Urinary bladder (tissue), 4 donors: ENCODE measurements around the gene HBE1. TPM values are rescaled to one million over a fixed set of nuclear protein-coding genes. Genes with fewer than 3 reads are reported as not detected.
"Not testable (repeated sequence)": the region's sequence is repeated elsewhere in the genome, so short reads cannot be mapped to it uniquely, and the experiment has no call there.

Source experiments
- DNase-seq: peaks from one replicate; pipeline ENCODE4 v3.0.0-alpha.2; 2015; ENCODE audit errors: extremely low spot score
- H3K27ac ChIP-seq: one replicate; pipeline ENCODE4 v1.5.1; 2013; ENCODE audit warnings: low read depth, mild to moderate bottlenecking, moderate library complexity
- H3K36me3 ChIP-seq: one replicate; pipeline ENCODE4 v1.6.1; 2013; ENCODE audit warnings: mild to moderate bottlenecking, moderate library complexity; ENCODE audit not compliant: insufficient read depth
- H3K4me1 ChIP-seq: one replicate; pipeline ENCODE4 v1.6.1; 2013; ENCODE audit warnings: mild to moderate bottlenecking, moderate library complexity; ENCODE audit not compliant: insufficient read depth
- H3K4me3 ChIP-seq: one replicate; pipeline ENCODE4 v1.5.1; 2013; ENCODE audit warnings: low read depth, low read length
- WGBS: extraction: QIAGEN DNeasy Blood & Tissue Kit; methylation state at CpG from one replicate; pipeline ENCODE4 v1.1.7; 2013; 5-methylcytosine and 5-hydroxymethylcytosine counted together
- polyA plus RNA-seq: library from polyadenylated mRNA; stranded (reverse); fragments of 200-250 nt; gene quantifications from one replicate; pipeline ENCODE4 v1.2.3, GENCODE V29; 2013
- total RNA-seq: library from RNA; depleted of rRNA; stranded (reverse); fragments of >200 nt; gene quantifications from one replicate; pipeline ENCODE4 v1.2.3, GENCODE V29; 2014
- donor health status: healthy with polysubstance abuse.
- donor health status: healthy.

HBE1 gene
- total and polyA plus RNA-seq, 2 donors = 0.18 to 3.0 TPM

DNA sequence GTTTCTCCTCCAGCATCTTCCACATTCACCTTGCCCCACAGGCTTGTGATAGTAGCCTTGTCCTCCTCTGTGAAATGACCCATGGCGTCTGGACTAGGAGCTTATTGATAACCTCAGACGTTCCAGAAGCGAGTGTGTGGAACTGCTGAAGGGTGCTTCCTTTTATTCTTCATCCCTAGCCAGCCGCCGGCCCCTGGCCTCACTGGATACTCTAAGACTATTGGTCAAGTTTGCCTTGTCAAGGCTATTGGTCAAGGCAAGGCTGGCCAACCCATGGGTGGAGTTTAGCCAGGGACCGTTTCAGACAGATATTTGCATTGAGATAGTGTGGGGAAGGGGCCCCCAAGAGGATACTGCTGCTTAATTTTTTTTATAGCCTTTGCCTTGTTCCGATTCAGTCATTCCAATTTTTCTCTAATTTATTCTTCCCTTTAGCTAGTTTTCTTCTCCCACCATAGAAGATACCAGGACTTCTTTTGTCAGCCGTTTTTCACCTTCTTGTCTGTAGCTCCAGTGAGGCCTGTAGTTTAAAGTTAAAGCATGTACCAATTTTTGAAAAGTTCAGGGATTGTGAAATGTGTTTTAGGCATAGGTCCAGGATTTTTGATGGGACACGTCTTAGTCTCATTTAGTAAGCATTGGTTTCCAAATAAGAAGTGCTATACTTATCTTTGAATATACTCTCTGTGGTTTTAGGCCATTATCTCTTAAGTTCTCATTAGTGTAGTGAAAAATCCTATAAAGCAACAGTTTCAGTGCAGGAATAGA, 14.9 kb downstream of the HBE1 start, which contains the start of gene HBG2:
Gene HBG2, minus strand, starts transcription at position 136 of the 768 bp plus-strand sequence. Its CDS starts 53 bp downstream, at position 83.
- not testable (repeated sequence) for H3K4me3 ChIP-seq, DNase-seq, H3K4me1 ChIP-seq, H3K36me3 ChIP-seq, H3K27ac ChIP-seq
- 68% methylated on average over 4 of the region's 9 CpGs for WGBS

DNA sequence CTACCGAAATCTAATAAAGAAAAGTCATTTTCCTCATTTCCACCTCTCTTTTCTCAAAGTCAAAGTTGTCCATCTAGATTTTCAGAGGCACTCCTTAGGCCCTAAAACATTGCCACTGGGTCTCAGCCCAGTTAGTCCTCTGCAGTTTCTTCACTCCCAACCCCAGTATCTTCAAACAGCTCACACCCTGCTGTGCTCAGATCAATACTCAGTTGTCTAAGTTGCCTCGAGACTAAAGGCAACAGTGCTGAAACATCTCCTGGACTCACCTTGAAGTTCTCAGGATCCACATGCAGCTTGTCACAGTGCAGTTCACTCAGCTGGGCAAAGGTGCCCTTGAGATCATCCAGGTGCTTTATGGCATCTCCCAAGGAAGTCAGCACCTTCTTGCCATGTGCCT, 15.7 kb downstream of the HBE1 start:
- H3K27ac ChIP-seq, DNase-seq, H3K4me1 ChIP-seq, H3K4me3 ChIP-seq, H3K36me3 ChIP-seq: not testable (repeated sequence)
- 75% methylated on average over 2 of the region's 2 CpGs for WGBS

DNA sequence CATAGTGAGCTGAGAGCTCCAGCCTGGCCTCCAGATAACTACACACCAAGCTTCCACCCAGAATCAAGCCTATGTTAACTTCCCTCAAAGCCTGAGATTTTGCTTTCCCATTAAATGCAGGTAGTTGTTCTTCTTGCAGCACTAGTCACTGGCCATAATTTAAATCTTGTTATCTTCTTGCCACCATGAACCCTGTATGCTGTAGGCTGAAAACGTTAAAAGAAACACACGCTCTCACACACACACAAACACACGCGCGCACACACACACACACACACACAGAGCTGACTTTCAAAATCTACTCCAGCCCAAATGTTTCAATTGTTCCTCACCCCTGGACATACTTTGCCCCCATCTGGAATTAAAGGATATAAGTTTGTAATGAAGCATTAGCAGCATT, 16.3 kb downstream of the HBE1 start:
- H3K4me1 ChIP-seq, H3K36me3 ChIP-seq, H3K27ac ChIP-seq, DNase-seq, H3K4me3 ChIP-seq: not testable (repeated sequence)
- WGBS = 74% methylated on average over 5 of the region's 5 CpGs

DNA sequence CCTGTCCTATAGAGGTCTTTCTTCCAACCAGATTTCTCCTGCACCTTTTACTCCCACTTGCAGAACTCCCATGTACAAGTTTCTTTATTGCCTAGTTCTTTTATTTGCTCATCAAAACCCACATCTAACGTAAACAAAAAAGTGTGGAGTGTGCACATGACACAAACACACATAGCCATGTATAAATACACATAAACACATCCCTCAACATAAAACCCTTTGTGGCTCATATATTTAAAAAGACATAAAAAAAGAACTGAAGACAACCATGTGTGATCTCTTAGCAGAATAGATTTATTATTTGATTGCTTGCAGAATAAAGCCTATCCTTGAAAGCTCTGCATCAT, 16.9 kb downstream of the HBE1 start:
- H3K36me3 ChIP-seq = no peaks in the 10 kb centered on the region
- DNase-seq = no peak
- no peaks in the 10 kb centered on the region for H3K4me1 ChIP-seq
- no peak overlapping the region for H3K4me3 ChIP-seq
- WGBS = 46% methylated on average over 1 of the region's 1 CpG
- no peak overlapping the region for H3K27ac ChIP-seq

DNA sequence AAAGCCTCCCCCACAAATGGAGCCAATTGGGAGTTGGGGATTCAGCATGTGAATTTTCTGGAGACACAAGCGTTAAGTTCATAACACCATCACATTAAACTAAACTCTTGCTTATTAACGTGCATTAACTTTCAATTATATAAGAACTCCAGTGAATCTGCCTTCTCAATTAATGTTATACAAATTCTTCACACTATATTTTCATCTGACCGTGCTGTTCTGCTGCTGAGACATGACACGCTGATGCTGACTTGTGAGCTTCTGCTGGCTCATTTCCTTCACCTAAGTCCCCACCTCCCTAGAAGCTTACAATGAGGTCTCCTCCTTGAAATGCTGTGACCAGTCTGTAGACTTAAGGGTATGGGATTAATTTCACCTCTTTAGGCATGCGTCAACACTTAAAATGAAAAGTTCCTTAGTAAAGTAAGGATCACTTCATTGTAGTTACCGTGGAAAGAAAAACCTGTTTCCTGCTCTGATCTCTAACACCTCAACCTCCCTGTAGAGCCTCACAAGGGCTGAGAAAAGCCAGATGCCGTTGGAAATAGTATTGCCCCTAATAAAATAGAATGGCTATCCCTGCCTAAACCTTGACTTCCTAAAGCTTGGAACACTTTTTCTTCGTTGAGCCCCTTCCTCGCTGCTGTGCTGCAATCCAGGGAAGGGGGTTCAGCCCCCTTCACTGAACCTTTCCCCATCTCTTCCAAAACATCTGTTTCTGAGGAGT, 17.4 kb downstream of the HBE1 start:
- no peak for DNase-seq
- Histone ChIP-seq H3K4me3 (no peak overlapping the region), H3K4me1 (no peaks in the 10 kb centered on the region), H3K36me3 (no peaks in the 10 kb centered on the region), H3K27ac (no peak overlapping the region)
- WGBS = 31% methylated on average over 9 of the region's 9 CpGs

DNA sequence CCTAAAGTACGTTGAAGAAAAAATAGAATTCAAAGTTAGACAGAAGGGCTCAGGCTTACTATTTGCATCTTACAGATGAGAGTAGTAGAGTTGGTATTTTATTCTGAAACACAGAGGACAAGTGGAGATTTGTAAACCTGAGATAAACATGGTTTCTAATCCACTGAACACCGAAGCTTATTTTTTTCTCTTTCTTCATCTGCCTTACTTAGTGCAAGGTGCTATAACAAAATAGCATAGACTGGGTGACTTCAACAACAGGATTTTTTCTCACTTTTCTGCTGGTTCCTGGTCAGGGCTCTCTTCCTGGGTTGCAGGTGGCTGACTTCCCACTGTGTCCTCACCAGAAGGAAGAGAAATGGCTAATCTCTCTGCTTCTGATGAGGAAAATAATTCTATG, 18.0 kb downstream of the HBE1 start:
- no peaks in the 10 kb centered on the region for H3K4me1 ChIP-seq
- WGBS = 38% methylated on average over 2 of the region's 2 CpGs
- H3K36me3 ChIP-seq = no peaks in the 10 kb centered on the region
- no peak overlapping the region for H3K4me3 ChIP-seq
- no peak for DNase-seq
- H3K27ac ChIP-seq = no peak overlapping the region

DNA sequence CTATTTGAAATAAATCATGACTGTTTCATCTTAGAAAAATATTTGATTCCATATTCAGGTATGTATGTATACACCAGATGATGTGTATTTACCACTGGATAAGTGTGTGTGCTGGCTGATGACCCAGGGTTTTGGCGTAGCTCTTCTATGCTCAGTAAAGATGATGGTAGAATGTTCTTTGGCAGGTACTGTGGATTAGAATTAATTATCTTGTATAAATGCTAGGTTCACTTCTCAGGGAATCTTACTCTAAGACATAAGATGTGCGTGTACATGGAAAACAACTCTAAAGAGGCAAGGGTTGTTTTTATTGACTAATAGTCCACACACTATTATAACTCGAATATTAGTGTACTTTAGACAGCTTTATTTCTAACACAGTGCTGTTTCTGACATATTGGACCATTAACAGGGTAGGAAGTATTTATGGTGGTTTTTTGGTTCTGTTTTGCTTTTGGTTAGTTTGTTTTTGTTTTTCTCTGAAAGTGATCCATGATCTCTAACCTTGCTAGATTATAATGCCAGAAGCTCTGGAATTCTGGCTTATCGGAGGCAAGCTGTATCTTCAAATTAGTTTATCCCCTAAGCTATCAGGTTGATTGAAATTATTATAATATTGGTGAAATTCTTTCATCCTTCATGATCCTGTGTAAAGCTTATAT, 19.1 kb downstream of the HBE1 start:
- Histone ChIP-seq H3K4me3 (no peak overlapping the region), H3K36me3 (no peaks in the 10 kb centered on the region), H3K27ac (no peak overlapping the region), H3K4me1 (no peaks in the 10 kb centered on the region)
- 86% methylated on average over 4 of the region's 4 CpGs for WGBS
- no peak for DNase-seq

DNA sequence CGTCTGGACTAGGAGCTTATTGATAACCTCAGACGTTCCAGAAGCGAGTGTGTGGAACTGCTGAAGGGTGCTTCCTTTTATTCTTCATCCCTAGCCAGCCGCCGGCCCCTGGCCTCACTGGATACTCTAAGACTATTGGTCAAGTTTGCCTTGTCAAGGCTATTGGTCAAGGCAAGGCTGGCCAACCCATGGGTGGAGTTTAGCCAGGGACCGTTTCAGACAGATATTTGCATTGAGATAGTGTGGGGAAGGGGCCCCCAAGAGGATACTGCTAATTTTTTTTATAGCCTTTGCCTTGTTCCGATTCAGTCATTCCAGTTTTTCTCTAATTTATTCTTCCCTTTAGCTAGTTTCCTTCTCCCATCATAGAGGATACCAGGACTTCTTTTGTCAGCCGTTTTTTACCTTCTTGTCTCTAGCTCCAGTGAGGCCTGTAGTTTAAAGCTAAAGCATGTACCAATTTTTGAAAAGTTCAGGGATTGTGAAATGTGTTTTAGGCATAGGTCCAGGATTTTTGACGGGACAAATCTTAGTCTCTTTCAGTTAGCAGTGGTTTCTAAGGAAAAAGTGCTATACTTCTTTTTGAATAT, 19.8 kb downstream of the HBE1 start, which contains the start of gene HBG1:
Gene HBG1, minus strand, starts transcription at position 51 of the 590 bp plus-strand sequence. CDS start 53 bp downstream, outside the sequence.
- H3K27ac ChIP-seq, H3K4me1 ChIP-seq, H3K36me3 ChIP-seq, H3K4me3 ChIP-seq, DNase-seq: not testable (repeated sequence)
- 72% methylated on average over 4 of the region's 9 CpGs for WGBS

DNA sequence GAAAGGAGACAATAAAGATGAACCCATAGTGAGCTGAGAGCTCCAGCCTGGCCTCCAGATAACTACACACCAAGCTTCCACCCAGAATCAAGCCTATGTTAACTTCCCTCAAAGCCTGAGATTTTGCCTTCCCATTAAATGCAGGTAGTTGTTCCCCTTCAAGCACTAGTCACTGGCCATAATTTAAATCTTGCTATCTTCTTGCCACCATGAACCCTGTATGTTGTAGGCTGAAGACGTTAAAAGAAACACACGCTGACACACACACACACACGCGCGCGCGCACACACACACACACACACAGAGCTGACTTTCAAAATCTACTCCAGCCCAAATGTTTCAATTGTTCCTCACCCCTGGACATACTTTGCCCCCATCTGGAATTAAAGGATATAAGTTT, 21.2 kb downstream of the HBE1 start:
- H3K27ac ChIP-seq, DNase-seq, H3K4me1 ChIP-seq, H3K36me3 ChIP-seq, H3K4me3 ChIP-seq: not testable (repeated sequence)
- 86% methylated on average over 7 of the region's 7 CpGs for WGBS

DNA sequence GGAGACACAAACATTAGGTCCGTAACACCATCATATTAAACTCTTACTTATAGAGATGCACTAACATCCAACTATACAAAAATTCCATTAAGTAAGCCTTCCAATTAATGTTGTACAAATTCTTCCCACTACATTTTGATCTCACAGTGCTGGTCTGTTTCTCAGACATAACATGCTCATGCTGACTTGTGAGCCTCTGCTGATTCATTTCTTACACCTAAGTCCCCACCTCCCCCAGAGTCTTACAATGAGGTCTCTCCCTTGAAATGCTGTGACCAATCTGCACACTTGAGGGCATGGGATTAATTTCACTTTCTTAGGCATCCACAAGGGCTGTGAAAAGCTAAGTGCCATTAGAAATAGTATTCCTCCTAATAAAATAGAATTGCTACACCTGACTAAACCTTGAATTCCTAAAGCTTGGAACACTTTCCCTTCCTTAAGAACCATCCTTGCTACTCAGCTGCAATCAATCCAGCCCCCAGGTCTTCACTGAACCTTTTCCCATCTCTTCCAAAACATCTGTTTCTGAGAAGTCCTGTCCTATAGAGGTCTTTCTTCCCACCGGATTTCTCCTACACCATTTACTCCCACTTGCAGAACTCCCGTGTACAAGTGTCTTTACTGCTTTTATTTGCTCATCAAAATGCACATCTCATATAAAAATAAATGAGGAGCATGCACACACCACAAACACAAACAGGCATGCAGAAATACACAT, 22.1 kb downstream of the HBE1 start:
- H3K4me3 ChIP-seq = no peak overlapping the region

DNA sequence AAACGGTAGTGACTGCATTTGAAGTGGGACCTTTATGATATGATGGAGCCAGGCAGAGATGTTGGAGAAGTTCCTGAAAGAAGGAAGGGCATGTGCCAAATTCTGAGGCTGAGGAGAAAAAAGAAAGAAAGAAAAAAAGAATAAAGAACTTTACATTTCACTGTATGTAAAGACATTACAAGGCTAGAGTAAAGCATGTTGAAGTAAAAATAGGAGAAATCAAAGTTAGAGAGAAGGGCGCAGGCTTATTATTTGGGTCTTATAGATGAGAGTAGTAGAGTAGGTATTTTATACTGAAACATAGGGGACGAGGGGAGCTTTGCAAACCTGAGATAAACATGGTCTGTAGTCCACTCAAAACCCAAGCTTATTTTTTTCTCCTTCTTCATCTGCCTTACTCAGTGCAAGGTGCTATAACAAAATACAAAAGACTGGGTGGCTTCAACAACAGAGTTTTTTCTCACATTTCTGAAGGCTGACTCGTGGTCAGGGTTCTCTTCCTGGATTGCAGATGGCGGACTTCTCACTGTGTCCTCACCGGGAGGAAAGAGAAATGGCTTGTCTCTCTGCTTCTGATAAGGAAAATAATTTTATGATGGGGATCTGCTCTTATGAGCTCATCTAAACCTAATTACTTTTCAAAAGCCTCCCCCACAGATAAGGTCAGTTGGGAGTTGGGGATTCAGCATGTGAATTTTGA, 22.8 kb downstream of the HBE1 start:
- DNase-seq = no peak
- no peak overlapping the region for H3K27ac ChIP-seq
- H3K36me3 ChIP-seq = no peaks in the 10 kb centered on the region
- no peak overlapping the region for H3K4me3 ChIP-seq
- no peaks in the 10 kb centered on the region for H3K4me1 ChIP-seq
- WGBS = 72% methylated on average over 6 of the region's 6 CpGs

More for the DNA sequence above, 22.1 kb downstream of the HBE1 start:
- Histone ChIP-seq H3K4me1 (no peaks in the 10 kb centered on the region), H3K27ac (no peak overlapping the region), H3K36me3 (no peaks in the 10 kb centered on the region)
- DNase-seq = no peak
- WGBS = 84% methylated on average over 3 of the region's 3 CpGs

DNA sequence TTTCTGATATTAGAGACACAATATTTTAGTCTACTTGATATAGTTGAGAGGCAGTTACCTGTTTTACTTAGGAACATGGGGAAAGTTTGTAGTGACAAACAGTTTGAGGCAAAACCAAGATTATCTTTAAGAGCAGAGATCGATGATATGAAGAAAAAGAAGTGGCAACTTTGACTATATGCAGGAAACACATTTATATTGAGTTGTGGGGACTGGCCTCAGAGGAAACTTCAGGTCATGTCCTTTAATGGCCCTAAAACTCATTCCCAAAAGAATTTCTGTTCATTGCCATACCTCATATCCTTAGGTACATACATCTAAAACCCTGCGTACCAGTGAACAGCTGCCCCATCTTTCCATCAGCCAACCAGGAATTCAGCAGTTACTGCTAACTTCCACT, 24.6 kb downstream of the HBE1 start:
- Histone ChIP-seq H3K36me3 (no peaks in the 10 kb centered on the region), H3K4me3 (no peak overlapping the region), H3K27ac (no peak overlapping the region), H3K4me1 (no peaks in the 10 kb centered on the region)
- no peak for DNase-seq
- 71% methylated on average over 2 of the region's 2 CpGs for WGBS

DNA sequence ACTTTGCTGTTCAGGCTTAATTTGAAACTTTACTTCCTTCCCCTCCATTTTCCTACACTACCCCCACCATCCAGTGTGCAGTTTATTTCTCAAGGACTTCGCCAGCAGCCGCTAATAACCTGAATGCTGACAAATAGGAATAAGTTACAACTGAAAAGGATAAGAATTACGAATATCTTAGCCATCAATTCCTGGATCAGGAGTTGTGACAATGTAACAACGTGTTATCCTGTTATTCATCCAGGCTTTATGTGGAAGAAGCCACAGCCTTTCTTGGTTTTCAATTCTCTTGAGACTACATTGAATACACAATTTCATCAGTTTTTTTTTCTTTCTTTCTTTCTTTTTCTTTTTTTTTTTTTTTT, 25.9 kb downstream of the HBE1 start:
- no peak for DNase-seq
- 84% methylated on average over 4 of the region's 4 CpGs for WGBS
- Histone ChIP-seq H3K36me3 (no peaks in the 10 kb centered on the region), H3K27ac (no peak overlapping the region), H3K4me1 (no peaks in the 10 kb centered on the region), H3K4me3 (no peak overlapping the region)
